GM12891 (cell line): ENCODE results near the gene MYO3A.

Source experiments
- POLR2A ChIP-seq: IDR thresholded peaks from 2 replicates; pipeline ENCODE4 v1.6.1; 2011; ENCODE audit warnings: low read depth, low read length, control low read depth
- POLR2AphosphoS5 ChIP-seq: IDR thresholded peaks from 2 replicates; pipeline ENCODE4 v1.6.1; 2011; ENCODE audit warnings: low read depth, low read length, control low read depth

GRCh38 chr10:26177341-26177740, 243.3 kb downstream of the MYO3A start:
- TF ChIP-seq POLR2A (no peak), POLR2AphosphoS5 (no peak)
